Fibroblast of skin of left quadriceps (primary cell): Measurements from ENCODE around the gene SGCE.
"Not testable (repeated sequence)": the region's sequence is repeated elsewhere in the genome, so short reads cannot be mapped to it uniquely, and the experiment has no call there.

Experiments
- DNase-seq, 2 experiments: peaks; one replicate each; pipeline ENCODE4 v3.0.0-alpha.2; 2013; ENCODE audit warnings: low read depth in 2 of 2

The SGCE gene, protein sequence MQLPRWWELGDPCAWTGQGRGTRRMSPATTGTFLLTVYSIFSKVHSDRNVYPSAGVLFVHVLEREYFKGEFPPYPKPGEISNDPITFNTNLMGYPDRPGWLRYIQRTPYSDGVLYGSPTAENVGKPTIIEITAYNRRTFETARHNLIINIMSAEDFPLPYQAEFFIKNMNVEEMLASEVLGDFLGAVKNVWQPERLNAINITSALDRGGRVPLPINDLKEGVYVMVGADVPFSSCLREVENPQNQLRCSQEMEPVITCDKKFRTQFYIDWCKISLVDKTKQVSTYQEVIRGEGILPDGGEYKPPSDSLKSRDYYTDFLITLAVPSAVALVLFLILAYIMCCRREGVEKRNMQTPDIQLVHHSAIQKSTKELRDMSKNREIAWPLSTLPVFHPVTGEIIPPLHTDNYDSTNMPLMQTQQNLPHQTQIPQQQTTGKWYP

DNA sequence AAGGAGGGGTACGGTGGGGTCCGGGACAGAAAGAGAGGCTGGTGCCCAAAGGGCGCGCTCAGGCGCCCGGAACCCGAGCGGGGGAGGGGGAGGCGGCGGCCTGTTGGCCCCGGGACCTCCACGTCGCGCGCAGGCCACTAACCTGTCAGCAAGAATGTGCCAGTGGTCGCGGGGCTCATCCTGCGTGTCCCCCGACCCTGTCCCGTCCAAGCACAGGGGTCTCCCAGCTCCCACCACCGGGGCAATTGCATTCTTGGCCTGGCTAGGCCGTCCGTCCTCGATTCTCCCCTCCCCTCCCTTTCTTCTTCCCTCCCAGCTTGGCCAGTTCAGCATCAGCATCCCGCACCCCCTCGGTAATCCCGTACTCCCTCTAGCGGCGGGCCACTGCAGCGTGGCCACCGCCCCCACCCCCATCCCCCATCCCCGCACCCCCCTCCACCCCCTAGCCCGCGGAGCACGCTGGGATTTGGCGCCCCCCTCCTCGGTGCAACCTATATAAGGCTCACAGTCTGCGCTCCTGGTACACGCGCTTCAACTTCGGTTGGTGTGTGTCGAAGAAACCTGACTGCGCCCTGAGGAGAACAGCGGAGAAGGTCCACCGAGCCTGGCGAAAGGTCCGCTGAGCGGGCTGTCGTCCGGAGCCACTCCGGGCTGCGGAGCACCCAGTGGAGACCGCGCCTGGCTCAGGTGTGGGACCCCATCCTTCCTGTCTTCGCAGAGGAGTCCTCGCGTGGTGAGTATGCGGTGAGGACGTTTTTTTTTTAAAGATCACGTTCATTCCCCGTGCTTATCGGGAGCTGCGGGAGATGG, at the start of gene SGCE:
SGCE (minus strand) TSS at position 286 of the 810 bp plus-strand sequence; CDS start at position 251, 35 bp downstream.
- DNase-seq = peak; percentile 55 to 64

DNA sequence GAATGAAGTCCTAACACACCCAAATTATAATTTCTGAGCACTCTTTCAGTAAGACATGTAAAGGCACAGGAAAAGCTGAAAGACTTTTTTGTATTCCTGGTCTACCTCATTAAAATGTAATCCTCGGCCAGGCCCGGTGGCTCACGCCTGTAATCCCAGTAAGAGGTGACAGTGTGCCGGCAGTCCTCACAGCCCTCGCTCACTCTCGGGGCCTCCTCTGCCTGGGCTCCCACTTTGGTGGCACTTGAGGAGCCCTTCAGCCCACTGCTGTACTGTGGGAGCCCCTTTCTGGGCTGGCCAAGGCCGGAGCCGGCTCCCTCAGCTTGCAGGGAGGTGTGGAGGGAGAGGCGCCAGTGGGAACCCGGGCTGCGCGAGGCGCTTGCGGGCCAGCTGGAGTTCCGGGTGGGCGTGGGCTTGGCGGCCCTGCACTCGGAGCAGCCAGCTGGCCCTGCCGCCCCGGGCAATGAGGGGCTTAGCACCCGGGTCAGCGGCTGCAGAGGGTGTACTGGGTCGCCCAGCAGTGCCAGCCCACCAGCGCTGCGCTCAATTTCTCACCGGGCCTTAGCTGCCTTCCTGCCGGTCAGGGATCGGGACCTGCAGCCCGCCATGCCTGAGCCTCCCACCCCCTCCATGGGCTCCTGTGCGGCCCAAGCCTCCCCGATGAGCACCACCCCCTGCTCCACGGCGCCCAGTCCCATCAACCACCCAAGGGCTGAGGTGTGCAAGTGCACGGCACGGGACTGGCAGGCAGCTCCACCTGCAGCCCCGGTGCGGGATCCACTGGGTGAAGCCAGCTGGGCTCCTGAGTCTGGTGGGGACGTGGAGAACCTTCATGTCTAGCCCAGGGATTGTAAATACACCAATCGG, 49.5 kb upstream of the SGCE start:
- DNase-seq = not testable (repeated sequence)

DNA sequence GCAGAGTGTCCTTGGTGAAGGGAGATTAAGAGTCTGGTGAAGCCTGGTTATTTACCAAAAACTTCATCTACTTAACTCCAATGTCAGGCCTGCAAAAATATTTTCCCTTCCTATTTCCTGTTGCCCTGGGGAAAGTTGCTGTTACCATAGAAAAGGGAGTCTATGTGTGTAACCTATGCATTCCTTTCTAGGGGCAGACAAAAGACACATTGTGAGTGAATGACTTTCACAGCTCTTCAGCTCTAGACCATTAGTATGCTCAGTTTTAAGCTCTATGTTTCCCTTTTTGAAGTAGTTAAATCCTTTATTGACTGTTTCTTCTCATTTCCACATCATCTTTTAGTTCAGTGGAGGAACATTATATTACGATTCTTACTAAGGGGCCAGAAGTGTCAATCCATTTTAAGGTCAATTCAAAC, 45.6 kb upstream of the SGCE start:
- peak in 1 of 2 experiments; percentile 7 for DNase-seq

DNA sequence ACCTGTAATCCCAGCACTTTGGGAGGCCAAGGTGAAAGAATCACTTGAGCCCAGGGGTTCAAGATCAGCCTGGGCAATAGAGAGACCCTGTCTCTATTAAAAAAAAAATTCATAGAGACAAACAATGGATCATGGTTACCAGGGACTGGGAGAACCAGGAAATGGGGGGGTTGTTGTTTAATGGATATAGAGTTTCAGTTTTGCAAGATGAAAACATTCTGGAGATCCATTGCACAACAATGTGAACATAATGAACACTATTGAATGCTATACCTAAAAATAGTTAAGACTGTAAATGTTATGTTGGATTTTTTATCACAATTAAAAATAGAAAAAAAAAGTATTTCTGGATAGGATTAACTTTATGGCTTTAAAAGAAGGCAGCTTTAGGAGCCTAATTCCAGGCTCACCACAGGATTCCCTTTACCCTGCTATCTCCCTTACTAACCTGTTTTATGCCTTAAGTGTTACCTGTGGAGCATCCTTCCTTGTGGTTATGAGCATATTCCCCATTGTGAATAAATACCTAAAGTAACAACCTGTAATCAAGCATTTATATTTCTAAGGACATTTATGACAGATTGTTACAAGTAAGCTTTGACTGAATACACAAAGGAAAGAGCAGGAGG, 45.1 kb upstream of the SGCE start:
- no peak for DNase-seq

DNA sequence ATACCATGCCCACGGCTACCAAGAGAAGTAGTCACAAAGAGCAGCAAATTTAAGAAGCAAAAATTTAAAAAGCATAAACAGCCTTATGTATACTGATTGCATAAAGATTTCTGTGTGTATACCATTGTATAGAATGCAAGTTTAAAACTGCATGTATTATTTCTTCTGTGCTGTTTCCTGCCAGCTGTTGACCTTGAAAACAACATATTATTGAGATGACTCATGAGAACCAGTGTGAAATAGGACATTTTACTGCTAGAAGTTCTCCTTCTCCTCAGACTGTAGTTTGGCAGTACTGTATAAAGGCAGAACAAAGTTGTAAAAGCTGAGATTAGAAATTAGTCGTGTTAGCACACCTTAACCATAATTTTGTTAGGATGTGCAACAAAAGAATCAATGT, 42.3 kb upstream of the SGCE start:
- DNase-seq = peak; percentile 68

DNA sequence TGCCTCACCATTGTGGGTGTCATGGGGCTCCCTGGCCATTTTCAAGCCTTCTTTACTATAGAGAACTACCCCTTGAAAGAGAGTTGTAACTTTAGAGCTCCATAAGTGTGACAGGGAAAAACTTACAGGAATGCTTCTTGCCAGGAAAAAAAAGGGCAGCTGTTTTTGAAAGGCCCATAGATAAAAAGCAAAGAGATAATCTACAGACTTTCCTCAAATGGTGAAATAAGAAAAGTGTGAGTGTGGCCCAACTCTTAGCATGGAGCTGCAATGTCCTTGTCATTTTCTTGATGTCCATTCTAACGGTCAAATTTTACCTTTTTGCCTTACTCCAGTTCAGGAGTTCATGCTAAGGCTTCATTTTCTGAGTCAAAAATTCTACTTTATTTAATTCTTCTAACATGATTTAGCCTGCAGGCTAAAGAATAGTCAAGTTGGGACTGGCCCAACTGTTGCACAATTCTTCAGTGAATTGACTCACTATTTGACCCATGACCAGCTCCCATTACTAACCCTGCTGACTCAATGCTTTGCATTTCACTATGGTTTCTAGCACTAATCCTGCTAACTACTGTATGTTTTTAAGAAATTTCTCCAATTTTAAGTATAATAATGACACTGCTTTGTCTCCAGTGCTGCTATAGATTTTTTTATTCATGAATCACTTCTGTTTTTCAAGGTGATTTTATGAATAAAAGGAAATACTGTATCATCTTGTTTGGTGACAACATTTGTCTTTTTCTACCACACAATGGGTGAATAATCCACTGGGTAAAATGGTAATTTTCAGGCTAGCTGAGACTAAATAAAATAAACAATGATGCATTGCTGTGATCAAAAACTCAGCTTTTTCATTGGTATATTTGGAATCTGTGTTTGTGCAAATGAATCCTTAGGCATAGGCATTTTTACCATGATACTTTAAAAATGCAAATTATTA, 41.4 kb upstream of the SGCE start:
- peak; percentile 90 to 92 for DNase-seq

DNA sequence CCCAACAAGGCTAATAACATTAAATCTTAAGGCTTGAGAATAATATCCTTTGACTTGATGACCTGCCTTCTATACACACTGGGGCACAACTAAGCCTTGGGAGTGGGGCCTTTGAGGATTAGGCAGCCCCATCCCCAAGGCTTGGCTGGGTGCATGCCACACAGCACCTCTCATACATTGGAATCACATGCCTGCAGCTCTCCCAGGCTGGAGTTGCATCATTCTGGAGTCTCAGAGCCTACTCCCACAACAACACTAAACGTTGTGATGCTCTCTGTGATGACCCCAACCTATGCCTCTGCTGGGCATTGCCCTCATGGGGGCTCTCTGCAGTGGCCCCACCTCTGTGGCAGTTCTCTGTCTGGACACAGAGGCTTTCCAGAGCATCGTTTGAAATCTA, 31.9 kb upstream of the SGCE start:
- no peak for DNase-seq

DNA sequence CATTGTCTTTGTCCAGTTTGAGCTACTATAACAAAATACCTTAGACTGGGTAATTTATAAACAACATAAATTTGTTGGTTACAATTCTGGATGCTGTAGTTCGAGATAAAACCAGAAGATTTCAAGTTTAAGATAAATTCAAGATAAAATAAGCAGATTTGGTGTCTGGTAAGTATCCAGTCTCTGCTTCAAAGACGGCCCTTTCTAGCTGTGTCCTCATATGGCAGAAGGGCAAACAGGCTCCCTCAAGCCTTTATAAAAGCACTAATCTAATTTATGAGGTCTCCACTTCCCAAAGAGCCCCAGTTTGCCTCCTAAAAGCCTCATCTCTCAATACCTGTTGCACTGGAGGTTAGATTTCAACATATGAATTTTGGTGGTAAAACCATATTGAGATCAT, 31.1 kb upstream of the SGCE start:
- DNase-seq = no peak

DNA sequence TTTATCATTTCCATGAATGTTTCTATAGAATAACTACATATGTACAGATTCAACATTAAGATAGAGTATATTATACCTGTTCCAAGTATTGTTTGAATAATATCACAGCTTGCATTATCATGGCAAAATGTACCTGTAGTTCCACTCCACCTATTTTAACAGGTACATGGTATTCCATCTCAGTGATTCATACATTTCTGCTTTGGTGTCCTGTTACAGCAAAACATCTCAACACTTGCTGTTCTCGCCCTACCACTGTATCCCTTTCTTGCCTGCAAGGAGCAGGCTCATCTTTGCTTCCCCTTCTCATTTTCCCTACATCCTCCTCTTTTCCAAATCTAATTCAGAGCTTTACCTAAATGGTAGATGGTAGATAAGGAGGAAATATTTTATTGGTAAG, 27.1 kb upstream of the SGCE start:
- no peak for DNase-seq

DNA sequence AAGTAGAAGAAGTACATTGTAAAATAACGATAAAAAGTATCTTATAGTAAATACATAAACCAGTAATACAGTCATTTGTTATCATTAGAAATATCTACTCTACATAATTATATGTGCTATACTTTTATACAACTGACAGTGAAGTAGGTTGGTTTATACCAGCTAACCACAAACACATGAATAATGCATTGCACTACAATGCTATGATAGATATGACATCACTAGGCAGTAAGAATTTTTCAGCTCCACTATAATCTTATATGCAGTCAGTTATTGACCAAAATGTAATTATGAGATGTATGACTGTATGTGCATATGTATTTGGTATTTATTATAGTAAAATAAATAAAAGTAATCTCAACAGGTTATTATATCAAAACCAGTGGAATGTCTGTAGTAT, 23.4 kb upstream of the SGCE start:
- no peak for DNase-seq

DNA sequence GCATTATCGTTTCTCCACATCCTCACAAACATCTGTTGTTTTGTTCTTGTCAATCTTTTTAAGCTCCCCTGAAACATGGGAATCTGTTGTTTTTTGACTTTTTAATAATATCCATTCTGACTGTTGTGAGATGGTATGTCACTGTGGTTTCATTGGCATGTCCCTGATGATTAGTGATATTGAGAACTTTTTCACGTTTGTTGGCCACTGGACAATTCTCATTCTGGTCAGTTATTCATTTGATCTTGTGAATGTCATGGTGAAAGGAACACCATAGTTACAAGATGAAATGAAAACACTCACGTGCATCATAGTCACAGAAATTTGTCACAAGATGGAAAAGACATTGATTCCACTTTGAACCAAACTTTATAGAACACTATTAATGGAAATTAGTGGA, 20.5 kb upstream of the SGCE start:
- no peak for DNase-seq

DNA sequence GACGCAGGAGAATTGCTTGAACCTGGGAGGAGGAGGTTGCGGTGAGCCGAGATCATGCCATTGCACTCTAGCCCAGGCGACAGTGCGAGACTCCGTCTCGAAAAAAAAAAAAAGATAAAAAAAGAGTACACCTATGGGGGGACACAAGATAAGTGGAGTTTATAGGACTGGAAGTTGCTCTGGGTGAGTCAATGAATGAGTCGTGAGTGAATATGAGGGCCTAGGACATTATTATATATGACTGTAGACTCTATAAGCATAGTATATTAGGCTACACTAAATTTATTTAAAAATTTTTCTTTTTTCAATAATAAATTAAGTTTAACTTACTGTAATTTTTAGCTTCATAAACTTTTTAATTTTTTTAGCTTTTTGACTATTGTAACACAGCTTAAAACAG, 19.4 kb upstream of the SGCE start:
- DNase-seq = no peak

DNA sequence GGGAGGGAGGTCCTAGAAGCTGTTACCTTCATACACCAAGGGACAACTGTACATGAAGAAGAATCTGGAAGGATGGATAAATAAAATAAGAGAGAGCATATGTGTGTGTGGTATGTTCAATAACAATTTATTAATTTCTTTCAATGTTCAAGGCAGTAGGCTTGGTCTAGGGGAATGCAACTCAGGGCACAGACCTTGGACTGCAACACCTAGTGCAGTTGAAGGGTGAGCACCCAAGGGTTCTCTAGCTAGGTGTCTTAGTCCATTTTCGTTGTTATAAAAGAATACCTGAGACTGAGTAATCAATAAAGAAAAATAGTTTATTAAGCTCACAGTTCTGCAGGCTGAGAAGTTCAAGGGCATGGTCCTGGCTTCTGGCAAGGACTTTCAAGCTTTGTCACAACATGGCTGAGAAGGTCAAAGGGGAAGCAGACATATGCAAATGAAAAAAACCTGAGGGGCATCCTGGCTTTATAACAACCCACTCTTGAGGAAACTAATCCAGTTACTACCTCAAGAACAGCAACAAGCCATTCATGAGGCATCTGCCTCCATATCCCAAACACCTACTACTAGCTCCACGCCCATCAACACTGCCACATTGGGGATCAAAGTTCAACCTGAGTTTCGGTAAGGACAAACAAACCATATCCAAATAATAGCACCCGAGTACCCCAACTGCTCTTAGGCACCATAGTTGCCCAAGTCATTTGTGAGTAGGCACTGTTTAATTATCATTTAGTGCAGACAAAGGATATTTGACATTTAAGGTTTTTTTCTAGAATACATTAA, 15.7 kb upstream of the SGCE start:
- no peak for DNase-seq

DNA sequence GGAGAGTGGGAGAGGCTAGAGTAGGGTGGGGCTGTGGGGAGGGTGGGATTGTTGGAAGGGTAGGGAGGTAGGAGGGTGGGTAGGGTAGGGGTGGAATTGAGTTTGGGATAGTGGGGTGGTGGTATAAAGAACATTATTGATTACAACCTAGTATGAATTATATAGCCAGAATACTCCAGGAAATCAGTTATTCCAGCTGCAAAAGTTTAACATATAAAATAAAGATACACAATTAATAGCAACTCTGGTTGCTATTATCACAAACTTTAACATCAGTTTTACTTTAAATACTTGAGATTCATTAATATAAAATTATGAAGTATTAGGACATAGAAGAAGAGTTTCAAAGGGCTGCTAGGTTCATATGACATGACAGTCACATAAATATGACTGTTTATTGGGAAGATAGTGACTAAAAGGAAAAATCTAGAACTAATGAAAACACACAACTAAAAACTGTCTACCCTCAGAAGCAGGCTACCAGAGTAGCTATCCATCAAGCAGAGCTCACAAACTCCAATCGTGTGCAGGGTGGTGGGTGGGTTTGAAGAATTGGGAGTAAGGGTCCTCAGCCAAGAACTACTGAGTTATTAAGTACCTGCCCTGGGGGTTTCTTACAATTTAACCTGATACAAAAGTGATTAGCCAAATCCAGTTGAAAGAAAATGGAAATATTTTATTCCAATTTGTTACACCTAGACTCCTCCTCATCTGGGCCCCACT, 14.0 kb upstream of the SGCE start:
- no peak for DNase-seq

DNA sequence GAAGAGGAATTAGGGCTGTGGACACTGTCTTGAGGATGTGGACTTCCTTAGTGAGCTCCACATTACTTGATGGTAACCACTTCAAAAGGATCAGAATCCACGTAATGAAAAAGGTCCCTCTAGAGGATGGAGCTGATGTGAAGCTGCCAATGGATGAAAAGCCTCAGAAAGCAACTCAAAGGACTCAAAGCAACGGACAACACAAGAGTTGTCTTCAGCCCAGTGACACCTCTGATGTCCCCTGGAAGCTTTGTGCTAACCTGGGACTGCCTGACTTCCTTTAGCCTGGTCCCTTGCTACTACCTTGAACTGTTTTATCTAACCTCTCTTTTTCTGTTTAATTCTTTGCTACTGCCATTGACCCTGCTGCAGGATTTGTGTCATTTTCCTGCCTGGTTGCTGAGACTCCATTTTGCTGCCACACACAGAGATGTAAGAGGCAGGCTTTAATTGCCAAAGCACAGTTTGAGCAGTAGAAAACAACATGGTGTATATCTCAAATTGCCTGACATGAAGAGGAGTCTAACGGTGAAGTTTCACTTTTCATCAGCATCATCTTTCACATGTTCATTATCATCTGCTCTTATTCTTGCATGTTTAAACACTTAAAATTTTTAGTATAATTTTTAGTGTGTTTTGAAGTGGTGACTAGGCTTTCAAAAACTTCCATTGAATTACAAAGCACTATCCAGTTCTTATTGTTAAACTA, 11.1 kb upstream of the SGCE start:
- no peak for DNase-seq

DNA sequence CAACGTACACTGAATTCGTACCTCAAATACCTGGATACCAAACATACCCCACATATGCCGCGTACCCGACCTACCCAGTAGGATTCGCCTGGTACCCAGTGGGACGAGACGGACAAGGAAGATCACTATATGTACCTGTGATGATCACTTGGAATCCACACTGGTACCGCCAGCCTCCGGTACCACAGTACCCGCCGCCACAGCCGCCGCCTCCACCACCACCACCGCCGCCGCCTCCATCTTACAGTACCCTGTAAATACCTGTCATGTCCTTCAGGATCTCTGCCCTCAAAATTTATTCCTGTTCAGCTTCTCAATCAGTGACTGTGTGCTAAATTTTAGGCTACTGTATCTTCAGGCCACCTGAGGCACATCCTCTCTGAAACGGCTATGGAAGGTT, 9.5 kb upstream of the SGCE start:
- no peak for DNase-seq

DNA sequence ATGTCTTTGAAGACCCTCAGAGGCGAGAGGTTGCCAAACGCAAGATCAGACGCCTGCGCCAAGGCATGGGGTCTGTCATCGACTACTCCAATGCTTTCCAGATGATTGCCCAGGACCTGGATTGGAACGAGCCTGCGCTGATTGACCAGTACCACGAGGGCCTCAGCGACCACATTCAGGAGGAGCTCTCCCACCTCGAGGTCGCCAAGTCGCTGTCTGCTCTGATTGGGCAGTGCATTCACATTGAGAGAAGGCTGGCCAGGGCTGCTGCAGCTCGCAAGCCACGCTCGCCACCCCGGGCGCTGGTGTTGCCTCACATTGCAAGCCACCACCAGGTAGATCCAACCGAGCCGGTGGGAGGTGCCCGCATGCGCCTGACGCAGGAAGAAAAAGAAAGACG, 8.1 kb upstream of the SGCE start:
- no peak for DNase-seq

DNA sequence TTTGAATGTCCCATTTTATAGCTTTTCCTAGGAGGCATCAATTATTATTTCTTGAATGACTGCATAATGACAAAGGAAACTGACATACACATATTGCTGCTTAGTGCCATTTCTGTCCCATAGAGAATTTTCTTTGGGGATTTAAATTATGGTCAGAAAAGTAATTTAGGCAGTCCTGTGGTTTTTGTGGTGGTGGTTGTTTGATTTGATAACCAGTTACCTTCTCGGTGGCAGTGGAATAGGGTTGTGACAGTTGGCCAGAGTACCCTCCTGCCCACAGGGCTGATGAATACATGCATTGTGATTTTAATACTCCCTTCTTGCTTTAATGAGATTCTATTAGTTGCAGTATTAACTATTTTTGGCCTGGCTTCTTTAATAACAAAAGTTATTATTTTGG, 6.6 kb upstream of the SGCE start:
- no peak for DNase-seq
